ENCODE measurements around the gene MCF2L.

The MCF2L gene

DNA sequence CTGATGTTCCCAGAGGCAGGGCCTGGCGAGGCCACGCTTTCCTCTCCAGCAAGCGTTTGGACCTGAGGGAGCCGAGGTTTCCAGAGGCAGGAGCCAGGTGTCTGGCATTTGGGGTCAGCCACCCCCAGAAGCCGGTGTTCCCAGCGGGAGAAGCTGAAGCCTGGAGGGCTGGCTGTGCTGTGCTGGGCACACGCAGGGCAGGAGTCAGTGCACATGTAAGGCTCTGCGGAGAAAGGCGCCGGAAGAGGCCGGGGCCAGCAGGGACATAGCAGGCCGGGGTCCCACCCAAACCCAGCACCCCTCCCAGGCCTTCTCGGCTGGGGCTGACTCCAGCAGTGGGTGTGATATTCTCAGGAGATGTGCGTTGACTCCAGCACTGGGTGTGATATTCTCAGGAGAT is 31.6 kb downstream of the MCF2L start:
- DNase-seq = no peak

DNA sequence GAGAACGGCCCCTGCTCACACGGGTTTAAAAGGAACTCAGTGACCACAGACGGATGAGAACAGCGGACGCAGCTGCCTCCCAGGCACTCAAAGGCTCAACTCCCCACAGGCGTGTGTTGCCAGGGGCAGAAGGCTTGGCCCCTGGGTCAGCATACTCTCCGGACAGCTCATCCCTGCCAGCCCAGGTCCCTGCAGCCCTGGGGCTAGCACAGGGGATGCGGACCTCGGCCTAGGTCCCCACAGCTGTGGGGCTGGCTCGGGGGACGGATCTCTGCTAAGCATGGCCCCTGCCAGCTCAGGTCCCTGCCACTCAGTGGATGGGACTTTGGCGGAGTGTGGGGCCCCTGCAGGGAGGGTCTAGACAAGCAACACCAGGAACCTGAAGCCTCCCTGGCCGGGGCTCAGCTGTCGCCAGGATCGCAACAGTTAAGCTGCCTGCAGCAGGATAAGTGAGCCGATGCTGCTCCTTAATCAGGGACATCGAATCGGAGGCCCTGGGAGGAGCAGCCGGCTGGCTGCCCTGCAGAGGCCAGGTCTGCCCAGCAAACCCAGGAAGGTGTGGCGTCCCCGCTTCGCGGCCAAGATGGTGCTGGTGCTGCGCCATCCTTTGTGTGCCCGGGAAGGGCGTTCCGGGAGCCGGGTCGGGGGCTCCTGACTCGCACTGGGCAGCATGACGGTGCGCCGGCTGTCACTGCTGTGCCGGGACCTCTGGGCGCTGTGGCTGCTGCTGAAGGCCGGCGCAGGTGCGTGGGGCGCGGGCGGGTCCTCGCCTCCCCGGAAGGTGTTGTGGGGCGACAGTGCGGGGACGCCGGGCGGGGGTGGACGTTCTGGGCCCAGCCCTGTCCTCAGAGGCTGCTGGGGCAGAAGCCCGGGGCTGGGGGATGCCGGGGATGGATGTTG is 32.5 kb downstream of the MCF2L start:
- DNase-seq = peak; percentile 90

DNA sequence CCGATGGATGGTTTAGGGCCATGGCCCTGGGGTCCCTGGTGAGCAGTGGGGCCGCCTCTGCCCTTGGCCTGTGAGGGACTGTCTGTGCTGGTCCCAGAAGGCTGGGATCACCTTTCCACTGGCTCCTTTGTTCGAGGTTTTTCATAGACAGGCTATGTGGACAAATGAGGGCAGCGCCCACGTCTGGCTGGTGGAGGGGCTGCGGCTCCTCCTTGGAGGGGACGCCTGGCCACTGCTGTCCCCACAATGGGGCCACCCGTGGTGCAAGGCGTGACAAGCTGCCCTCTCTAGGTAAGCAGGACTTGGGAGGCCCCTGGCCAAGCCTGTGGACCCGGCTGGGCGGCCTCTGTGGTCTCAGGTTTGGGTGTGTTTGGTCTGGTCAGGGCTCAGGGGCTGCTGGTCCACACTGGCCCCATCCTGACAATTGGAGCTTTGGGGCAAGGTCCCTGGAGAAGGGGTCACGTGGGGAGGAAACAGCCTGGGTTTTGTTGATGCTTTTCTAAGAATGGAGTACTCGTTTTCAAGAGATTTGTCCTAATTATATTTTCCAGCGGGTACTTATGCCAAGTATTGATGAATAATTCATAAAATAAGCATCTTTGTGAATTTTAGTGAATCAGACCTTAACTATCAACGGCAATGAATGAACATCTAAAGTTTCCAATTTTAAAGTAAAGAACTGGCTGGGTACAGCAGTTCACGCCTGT is 33.3 kb downstream of the MCF2L start:
- peak; percentile 68 for DNase-seq

DNA sequence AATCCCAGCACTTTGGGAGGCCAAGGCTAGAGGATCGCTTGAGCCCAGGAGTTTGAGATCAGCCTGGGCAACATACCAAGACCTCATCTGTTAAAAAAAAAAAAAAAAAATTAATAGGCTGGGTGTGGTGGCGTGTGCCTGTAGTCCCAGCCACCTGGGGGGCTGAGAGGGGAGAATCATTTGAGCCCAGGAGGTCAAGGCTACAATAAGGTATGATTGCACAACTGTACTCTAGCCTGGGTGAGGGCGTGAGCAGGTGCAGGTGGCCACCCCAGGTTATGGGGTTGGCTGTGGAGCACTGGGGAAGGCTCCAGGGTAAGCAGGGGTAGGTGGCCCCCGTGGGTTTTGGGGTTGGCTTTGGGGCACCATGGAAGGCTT is 33.9 kb downstream of the MCF2L start:
- DNase-seq = no peak

DNA sequence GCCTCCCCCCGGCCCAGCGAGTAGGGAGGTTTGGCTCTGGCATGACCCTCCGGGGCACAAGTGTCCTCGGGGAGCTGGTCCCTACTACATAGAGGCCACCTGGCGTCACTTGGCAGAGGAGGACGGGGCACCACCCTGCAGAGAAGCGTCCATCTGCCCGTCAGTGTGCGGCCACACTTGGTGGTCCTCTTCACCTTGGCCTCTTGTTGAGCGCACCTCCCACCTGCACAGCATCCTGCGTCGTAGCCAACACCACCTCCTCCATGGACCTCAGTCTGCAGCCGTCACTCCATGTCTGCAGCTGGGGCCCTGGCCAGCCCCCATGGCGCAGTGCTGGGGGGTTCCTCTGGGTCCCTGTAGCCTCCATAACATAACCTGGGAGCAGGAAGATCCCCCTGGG is 35.1 kb downstream of the MCF2L start:
- DNase-seq = no peak

DNA sequence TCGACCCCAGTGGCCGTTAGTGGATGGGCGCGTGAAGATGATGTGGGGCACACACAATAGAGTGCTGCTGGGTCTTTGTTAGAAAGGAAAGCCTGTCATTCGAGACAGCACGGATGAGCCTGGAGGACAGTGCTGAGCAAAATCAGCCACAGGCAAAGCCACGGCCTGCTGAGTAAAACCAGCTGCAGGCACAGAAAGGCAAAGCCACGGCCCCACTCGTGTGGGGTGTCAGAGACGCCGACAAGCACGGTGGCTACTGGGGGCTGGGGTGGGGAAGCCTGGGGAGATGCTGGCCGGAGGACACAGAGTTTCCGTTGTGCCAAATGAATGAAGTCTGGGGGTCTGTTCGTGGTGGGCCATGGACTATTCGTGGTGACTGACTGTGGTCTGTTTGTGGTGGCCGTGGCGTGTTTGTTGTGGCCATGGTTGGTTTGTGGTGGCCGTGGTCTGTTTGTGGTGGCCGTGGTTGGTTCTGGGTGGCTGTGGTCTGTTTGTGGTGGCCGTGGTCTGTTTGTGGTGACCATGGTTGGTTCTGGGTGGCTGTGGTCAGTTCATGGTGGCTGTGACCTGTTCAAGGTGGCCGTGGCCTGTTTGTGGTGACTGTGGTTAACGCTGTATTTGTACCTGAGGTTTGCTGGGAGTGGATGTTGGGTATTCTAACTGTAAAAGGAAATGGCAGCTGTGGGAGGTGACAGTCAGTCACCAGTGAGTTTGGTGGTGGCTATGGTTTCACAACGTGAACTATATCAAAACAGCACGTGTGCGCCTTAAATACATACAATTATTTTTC is 36.3 kb downstream of the MCF2L start:
- no peak for DNase-seq

DNA sequence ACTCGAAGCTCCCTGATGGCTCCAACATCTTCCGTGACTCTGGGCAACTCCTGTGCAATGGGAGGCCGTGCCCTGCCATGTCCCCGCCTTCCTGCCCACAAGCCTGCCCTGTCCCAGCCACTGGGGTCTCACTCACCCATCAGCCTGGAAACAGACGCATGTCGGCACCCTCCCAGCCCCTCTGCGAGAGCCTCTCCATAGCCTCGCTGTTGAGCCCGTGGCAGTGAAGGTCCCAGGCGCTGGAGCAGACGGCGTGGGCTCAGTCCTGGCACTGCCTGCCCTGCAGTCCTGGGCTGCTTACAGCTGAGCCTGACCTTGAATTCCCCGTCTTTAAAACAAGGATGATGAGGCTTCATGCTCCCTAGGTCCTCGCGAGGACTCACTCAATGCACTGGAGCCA is 37.0 kb downstream of the MCF2L start:
- DNase-seq = no peak

DNA sequence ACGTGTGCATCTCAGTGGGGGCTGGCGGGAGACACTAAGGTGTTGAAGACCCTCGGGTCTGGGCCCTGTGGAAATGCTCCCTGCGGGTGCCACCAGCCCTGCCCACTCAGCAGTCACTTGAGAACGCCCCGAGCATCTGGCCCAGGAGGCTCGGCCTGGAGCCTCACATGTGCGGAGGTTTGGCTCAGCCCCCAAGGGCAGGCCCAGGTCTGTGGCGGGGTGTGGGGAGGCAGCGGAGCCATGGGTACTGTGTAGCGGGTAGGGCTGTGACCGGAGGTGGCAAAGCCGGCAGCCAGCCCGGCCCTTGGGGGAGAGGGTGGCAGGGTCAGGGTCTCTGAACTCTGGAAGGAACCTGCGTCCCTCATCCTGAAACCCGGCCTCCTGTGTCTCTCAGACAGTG is 37.6 kb downstream of the MCF2L start:
- DNase-seq = no peak

DNA sequence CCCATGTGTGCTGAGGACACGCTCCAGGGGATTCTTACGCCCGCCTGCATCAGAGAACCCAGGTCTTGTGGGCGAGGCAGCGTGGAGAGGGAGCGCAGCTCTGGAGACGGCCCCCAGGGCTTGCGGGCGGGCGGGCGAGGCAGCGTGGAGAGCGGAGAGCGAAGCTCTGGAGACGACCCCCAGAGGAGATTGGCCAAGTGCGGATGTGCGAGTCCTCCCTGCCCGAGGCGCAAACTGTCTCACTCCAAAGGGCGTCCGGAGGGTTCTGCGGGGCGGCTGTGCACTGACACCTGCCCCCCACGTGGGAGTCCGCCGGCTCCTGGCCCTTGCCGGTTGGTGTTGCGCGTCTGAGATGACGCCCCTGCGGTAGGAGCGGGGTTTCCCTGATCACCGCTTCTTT is 39.8 kb downstream of the MCF2L start:
- no peak for DNase-seq

DNA sequence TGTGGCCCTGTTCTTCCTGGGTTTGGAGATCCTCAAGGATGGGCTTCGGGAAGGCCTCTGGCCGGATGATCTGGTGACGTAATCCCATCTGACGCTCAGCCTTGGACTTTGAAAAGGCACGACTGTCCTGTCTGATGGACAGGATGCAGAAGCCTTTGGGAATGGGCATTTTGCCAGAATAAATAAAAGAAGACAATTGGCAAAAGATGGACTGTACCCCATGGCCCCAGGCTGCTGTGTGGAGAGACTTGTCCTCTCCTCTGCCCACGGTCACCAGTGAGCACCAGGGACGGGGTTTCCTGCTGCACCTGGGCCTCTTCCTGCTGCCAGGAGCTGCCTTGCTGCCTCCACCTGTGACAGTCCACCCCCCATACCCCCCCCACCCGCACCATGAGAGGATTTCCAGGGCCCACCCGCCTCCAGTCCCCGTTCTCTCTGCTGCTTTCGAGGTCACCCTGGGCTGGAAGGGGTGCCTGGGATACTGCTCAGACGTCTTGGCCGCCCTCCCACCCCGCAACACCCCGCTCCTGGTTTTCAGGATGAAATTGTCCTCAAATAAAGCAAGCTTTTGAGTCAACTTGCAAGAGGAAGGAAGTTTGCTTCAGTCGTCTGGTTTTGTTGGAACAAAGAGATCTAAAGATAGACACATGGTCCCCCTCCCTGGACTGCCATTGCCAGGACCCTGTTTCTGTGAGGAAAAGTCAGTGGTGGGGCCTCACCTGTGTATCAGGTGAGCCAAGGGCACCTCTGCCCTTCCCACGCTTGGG is 40.9 kb downstream of the MCF2L start:
- DNase-seq = no peak

DNA sequence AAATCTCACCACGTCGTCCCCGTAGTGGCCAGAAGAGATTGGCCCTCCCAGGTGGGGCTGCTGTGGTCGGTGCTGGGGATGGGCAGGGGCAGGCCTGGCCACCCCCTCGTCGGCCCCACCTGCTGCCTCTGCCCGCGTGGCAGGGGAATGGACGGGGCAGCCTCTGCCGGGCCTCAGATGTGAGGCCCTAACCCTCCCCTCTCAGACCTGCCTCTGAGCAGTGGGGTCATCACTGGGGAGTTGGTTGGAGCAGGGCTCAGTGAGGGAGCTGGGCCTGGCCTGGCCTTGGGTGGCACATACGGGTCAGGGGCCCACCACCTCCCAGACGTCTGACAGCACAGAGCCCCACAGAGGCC is 41.5 kb downstream of the MCF2L start:
- DNase-seq = no peak

DNA sequence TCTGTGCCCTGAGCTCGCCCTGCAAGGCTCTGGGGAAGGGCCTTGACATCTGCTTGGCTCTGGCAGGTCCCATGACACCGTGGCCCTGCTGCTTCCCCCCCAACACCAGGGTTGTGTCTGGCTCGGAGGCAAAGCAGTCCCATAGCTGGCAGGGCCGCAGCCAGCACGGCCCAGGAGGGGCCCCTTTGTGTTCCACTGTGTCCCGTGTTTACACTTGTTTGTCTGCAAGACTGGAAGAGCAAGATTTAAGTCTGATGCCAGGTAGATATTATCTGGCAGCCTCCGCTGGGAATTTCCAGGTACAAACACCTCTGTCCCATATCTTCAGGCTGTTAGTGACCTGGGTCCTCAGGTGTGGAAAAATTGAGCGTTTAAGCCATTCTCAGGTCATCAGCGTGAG is 44.3 kb downstream of the MCF2L start:
- no peak for DNase-seq

DNA sequence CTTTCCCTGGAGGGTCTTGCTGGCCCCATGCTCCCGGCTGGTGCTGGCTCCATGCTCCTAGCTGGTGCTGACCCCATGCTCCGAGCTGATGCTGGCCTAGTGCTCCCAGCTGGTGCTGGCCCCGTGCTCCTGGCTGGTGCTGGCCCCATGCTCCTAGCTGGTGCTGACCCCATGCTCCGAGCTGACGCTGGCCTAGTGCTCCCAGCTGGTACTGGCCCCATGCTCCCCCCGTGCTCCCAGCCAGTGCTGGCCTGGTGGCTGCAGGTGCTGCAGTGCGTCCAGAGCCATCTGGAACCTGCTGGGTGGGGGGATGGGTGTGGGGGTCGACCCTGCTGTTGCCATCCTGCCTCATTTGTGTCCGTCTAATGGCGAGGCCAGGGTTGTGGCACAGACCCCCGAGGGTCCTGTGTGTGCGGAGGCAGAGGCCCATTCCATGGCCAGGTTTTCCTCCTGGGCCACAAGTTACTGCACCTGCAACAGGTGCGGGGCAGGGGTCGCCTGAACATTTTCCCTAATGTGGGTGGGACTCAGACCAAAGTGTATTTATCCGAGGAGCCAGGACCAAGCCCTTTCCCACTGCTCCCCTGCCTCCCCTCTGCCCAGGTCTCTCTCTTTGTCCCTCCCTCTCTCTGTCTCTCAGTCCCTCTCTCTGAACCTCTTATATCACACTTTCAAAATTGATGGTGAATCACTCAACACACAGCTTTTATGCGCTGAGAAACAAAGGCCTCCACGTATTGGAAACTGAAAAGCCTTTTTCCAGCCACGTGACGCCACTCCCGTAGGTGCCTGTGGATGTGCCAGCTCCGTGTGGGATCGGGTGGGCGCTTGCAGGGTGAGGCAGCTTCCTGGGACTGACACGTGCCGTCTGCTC is 45.1 kb downstream of the MCF2L start:
- no peak for DNase-seq

DNA sequence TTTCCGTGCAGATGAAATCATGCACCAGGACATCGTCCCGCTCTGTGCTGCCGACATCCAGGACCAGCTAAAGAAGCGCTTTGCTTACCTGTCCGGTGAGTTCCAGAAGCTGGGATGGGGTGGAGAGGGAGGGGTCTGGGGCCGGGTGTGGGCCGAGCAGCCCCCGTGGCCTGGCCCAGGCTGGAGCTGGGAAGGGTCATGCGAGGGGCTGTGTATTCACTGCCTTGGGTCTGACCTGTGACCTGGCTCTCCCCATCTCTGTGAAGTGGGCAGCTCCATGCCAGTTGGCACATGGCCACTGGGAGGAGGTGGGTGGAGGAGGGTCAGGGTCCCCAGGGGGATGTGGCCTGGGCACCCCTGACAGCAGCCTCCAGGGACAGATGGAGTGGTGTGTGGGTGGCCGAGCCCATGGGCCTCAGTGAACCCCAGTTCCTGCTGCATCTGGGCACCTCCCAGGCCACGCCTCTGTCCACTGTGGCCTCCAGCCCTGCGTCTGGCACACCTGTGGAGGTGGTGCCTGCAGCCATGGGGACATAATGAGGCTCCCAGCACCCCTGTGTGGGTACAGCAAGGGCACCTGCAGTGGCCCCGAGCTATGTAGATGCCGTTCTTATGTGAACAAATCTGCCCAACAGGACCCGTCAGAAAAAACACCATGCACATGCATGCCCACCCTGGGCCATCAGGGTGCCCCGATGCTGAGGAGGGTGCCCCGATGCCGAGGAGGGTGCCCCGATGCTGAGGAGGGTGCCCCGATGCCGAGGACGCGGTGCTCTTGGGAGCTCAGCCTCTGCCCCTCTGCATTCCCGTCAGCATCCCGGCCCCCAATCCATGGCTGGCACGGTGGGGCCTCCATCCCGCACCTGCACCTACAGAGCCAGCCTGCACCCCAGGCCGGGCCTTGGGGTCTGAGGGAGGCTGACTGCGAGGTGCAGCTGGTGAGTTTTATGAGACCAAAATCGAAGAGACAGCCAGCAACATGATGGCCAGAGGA is 46.0 kb downstream of the MCF2L start:
- DNase-seq = no peak

DNA sequence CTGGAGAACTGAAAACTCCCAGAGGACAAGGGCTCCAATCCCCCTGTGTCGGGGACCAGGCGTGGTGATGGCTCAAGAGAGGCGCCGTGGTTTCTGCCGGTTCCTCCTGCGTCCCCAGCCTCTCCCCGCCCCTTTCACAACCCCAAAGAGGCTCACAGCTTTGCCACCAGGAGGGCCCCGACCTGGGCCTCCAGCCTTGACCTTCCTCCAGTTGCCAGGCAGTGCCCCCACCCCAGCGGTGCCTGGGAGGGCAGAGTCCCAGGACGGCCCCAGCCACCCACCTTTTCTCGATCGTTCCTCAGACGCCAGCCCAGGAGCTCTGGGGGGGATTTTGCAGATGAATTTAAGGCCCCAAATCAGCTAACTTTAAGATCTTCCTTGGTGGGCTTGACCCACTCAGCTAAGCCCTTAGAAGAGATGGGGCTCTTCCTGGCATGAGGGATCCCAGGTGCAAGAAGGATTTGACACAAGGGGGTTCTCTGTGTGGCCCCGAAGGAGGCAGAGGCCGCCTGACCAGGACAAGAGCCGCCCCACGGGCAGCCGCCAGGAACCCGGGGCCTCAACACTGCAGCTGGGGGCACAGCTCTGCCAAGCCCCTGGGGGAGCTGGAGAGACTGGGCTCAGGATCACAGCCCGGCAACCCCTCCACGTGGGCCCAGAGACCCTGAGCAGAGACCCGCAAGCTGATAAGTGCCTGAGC is 47.0 kb downstream of the MCF2L start:
- DNase-seq = no peak

DNA sequence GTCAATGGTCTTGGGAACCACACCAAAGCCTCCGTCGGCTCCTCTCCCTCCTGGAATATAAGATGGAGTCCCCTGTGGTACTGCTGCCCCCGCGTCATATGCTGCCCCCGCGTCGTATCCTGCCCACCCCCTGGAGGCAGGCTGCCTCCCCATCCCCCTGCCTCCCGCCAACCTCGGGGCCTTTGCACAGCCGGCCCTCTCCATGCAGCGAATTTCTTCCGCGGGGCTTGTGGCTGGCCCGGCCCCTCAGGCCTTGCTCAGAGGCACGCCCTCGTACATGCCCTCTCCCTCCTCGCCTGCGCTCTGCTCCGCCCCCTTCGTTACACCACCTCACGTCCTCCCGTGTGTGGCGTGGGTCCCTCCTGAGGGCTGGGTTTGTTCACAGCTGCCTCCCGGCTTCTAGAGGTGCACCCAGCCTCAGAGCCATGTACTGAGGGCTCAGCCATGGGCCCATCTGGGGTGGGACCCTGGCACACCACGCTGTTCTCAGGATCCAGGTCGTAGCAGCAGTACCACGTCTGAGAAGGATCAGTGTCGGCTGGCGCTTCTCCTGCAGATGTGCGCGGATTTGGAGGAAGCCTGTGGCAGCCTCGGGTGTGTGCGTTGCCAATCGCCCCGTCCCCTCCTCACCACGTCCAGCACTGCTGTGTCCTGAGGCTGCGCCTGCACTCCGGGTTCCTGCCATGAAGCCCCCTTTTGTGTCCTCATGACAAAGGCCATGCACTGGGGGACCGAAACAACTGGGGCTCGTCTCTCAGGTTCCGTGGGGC is 47.7 kb downstream of the MCF2L start:
- no peak for DNase-seq

DNA sequence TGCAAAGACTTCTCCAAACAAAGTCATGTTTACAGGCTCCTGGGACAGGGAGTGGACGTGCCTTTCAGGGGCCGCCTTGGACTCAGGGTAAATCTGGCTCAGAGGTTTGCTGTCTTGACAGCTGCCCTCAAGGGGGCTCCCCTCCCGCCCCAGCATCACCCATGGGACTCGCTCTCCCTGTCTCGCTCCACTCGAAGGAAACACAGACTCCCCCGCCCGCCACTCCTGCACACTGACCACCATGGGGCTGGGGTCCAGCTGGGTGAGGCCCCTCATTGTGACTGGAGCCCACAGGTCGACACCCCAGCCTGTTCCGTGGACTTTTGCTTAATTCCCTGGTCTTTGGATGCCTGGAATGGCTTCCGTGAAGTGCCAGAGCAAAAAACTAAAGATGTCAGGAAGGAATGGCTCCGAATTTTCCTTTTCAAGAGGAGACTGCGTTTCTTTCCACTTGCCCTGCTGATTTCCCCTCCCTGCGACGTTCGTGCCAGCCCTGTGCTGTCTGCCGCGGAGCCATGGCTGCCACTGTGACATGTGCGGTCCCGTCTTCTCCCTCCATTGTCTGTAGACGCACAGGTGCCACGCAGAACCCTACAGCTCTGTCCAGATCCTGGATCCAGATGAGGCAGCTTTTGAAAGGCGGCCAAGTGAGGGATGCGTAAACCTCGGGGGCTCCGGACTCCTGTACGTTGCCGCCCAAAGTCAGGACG is 48.6 kb downstream of the MCF2L start:
- no peak for DNase-seq

DNA sequence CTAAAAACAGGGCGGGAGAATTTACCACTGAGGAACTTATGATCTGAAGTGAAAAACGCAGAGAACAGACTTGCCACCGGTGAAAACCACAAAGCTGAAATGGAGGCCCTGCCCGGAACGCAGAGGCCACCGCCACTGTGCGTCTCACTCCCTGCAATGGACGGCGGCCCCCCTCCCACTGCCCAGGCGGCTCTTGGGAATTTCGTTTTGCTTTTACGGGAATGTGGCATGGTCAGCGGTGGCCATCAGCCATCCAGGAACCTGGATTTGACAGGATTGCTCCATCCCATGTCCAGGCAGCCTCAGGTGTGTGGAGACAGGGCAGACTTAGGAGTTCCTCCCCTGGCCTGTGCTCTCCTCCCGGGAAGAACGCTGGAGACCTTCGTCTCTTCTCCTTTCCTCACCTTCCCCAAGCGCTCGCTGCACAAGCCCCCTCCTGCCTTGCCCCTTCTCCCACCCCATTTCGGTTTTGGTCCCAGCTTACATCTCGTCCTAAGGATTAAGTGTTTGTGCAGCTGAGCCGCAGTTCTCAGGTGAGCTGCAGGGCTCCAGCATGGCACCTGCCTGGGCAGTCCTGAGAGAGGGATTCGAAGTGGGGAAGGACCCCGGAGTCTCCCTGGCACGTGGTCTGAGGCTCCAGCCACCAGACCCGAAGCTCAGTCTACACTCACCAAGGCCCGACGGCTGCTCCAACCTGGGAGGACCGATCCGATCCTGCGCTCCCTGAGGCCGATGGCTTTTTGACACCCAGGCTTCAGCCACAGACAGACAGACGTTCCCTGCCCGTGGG is 49.9 kb downstream of the MCF2L start:
- DNase-seq = no peak
